Chondrocyte (in vitro differentiated cells): ENCODE results near the gene PLAAT4. TPM values are rescaled to one million over a fixed set of nuclear protein-coding genes. Genes with fewer than 3 reads are reported as not detected.
"Not testable (repeated sequence)": the region's sequence is repeated elsewhere in the genome, so short reads cannot be mapped to it uniquely, and the experiment has no call there.

Experiments
- DNase-seq: peaks from one replicate; pipeline ENCODE4 v3.0.0; 2021; ENCODE audit warnings: mixed read lengths, low spot score
- H3K27ac Mint-ChIP-seq: one replicate; pipeline ENCODE4 v1.8.0; 2021; ENCODE audit warnings: mild to moderate bottlenecking, moderate library complexity, mixed read lengths; ENCODE audit not compliant: unreplicated experiment
- H3K27me3 Mint-ChIP-seq: 2 replicates; pipeline ENCODE4 v1.8.0; 2021; ENCODE audit warnings: low read depth, mixed read lengths
- H3K36me3 Mint-ChIP-seq: 2 replicates; pipeline ENCODE4 v1.8.0; 2021; ENCODE audit warnings: low read depth, mixed read lengths
- H3K4me1 Mint-ChIP-seq: 2 replicates; pipeline ENCODE4 v1.8.0; 2021; ENCODE audit warnings: low read depth, mild to moderate bottlenecking, mixed read lengths
- H3K4me3 Mint-ChIP-seq: one replicate; pipeline ENCODE4 v1.8.0; 2021; ENCODE audit warnings: mild to moderate bottlenecking, moderate library complexity, mixed read lengths; ENCODE audit not compliant: unreplicated experiment
- H3K9me3 Mint-ChIP-seq: 2 replicates; pipeline ENCODE4 v1.8.0; 2021; ENCODE audit warnings: low read depth, mixed read lengths
- total RNA-seq: library from RNA; stranded (reverse); gene quantifications from 3 replicates; pipeline ENCODE4 v1.2.1, GENCODE V29; 2021
- TF ChIP-seq, protein P1 (sequence below): fragments of 200-600 bp; sonication (generic); IDR thresholded peaks from 2 replicates; pipeline ENCODE4 v1.5.0; 2021; ENCODE audit warnings: antibody characterized with exemption, mild to moderate bottlenecking, moderate library complexity

PLAAT4 gene
- total RNA-seq, 1 donor from 2014 or later = 1.8 TPM

DNA sequence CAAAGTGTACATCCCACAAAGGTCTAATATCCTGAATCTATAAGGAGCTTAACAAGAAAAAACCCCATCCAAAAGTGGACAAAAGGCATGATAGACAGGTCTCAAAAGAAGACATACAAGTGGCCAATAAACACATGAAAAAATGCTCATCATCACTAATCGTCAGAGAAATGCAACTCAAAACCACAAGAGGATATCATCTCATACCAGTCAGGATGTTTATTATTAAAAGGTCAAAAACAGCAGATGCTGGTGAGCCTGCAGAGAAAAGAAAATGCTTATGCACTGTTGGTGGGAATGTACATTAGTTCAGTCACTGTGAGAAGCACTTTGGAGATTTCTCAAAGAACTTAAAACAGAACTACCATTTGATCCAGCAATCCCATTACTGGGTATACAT, 18.1 kb upstream of the PLAAT4 start:
- peaks cover 2% of the 10 kb centered on the region for H3K9me3 Mint-ChIP-seq
- peaks cover 14% of the 10 kb centered on the region for H3K27me3 Mint-ChIP-seq
- DNase-seq = no peak
- no peak overlapping the region for H3K27ac Mint-ChIP-seq
- TF ChIP-seq, protein P1, sequence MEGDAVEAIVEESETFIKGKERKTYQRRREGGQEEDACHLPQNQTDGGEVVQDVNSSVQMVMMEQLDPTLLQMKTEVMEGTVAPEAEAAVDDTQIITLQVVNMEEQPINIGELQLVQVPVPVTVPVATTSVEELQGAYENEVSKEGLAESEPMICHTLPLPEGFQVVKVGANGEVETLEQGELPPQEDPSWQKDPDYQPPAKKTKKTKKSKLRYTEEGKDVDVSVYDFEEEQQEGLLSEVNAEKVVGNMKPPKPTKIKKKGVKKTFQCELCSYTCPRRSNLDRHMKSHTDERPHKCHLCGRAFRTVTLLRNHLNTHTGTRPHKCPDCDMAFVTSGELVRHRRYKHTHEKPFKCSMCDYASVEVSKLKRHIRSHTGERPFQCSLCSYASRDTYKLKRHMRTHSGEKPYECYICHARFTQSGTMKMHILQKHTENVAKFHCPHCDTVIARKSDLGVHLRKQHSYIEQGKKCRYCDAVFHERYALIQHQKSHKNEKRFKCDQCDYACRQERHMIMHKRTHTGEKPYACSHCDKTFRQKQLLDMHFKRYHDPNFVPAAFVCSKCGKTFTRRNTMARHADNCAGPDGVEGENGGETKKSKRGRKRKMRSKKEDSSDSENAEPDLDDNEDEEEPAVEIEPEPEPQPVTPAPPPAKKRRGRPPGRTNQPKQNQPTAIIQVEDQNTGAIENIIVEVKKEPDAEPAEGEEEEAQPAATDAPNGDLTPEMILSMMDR = no peak
- H3K36me3 Mint-ChIP-seq = peaks cover under 1% of the 10 kb centered on the region
- H3K4me3 Mint-ChIP-seq = no peak overlapping the region
- peaks cover 6% of the 10 kb centered on the region for H3K4me1 Mint-ChIP-seq

DNA sequence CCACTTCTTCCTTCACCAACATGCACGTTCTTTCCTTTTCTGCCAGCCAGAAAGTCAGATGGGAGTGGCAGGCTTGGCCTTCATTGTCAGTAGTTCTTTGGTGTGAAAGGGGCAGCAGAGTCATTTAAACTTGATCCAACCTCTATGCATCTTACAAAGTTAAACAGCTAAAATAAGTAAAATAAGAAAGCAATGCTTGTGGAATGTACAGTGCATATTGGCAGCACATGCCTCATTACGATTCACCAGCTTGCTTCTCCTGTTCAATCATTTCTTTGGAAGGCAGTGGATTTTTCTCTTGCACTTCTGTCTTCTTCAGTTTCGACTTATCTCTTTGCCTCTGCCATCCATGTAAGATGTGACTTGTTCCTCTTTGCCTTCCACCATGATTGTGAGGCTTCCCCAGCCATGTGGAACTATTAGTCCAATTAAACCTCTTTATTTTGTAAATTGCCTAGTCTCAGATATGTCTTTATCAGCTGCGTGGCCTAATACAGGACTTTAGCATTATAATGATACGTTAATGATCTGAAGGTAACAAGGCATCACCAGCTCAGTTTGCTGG, 15.9 kb upstream of the PLAAT4 start:
- Mint-ChIP-seq H3K9me3 (peaks cover 3% of the 10 kb centered on the region), H3K27me3 (peaks cover 22% of the 10 kb centered on the region), H3K27ac (no peak overlapping the region), H3K36me3 (peaks cover 2% of the 10 kb centered on the region), H3K4me3 (no peak overlapping the region), H3K4me1 (peaks cover 6% of the 10 kb centered on the region)
- no peak for DNase-seq
- TF ChIP-seq, protein P1 = no peak

DNA sequence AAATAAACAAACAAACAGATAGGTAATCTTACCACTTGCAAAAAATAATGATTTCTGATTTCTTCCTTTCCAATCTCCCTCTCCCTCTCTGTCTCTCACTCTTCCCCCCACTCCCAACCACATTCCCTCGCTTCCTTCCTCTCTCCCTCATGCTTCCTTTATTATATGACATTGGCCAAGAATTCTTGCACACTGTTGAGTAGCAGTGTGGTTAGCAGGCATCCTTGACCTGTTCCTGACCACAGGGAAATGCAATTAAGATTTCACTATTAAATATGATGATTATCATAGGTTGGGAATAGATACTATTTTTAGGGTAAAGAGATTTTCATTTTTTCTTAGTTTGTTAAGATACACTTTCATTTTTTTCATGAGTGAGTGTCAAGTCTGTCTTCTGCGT, 14.7 kb upstream of the PLAAT4 start:
- TF ChIP-seq, protein P1 = no peak
- no peak for DNase-seq
- Mint-ChIP-seq H3K9me3 (peaks cover 4% of the 10 kb centered on the region), H3K27me3 (peaks cover 25% of the 10 kb centered on the region), H3K4me1 (peaks cover 6% of the 10 kb centered on the region), H3K36me3 (peaks cover 2% of the 10 kb centered on the region), H3K27ac (no peak overlapping the region), H3K4me3 (no peak overlapping the region)

DNA sequence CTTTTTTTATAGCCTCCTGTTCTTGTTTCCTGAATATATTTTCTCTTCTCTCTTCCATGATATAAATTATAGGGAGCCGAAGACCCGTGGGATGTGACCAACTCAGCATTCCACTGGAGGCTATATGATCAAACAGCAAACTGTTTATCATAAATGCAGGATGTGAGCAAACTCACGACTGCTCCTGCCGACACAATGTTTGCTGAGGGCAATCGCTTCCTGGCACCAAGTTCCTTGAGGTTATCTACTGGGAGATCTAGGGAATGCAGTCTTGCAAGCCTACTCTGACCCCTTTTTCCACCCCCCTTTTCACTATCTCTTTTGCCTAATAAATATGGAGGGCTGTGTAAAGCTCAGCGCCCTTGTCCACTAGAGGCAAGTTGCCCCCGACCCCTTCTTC, 13.5 kb upstream of the PLAAT4 start:
- H3K36me3 Mint-ChIP-seq = peaks cover 2% of the 10 kb centered on the region
- peaks cover 6% of the 10 kb centered on the region for H3K4me1 Mint-ChIP-seq
- H3K27me3 Mint-ChIP-seq = peaks cover 27% of the 10 kb centered on the region
- peaks cover 4% of the 10 kb centered on the region for H3K9me3 Mint-ChIP-seq
- H3K4me3 Mint-ChIP-seq = no peak overlapping the region
- DNase-seq = no peak
- no peak overlapping the region for H3K27ac Mint-ChIP-seq
- TF ChIP-seq, protein P1 = no peak

DNA sequence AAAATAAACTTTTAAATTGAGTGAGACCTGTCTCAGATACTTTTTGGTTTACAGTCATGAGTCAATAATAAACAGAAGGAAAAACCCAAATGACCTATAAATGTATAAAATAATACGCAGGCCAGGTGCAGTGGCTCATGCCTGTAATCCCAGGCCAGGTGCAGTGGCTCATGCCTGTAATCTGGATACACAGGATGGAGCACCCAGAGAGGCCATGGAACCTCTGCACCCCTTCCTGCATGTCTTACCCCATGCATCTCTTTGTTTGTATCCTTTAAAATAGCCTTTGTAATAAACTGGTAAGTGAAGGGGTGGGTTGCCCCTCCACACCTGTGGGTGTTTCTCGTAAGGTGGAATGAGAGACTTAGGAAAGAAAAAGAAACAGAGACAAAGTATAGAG, 8.9 kb upstream of the PLAAT4 start:
- Mint-ChIP-seq H3K4me1 (peaks cover 3% of the 10 kb centered on the region), H3K9me3 (peaks cover 4% of the 10 kb centered on the region), H3K36me3 (peaks cover 2% of the 10 kb centered on the region), H3K4me3 (no peak overlapping the region), H3K27ac (no peak overlapping the region), H3K27me3 (peaks cover 41% of the 10 kb centered on the region)
- no peak for DNase-seq
- TF ChIP-seq, protein P1 = no peak

DNA sequence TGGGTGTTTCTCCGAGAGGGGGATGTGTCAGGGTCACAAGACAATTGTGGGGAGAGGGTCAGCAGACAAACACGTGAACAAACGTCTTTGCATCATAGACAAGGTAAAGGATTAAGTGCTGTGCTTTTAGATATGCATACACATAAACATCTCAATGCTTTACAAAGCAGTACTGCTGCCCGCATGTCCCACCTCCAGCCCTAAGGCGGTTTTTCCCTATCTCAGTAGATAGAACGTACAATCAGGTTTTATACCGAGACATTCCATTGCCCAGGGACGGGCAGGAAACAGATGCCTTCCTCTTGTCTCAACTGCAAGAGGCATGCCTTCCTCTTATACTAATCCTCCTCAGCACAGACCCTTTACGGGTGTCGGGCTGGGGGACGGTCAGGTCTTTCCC, 8.5 kb upstream of the PLAAT4 start:
- H3K4me1 Mint-ChIP-seq, H3K9me3 Mint-ChIP-seq, DNase-seq, H3K4me3 Mint-ChIP-seq, H3K36me3 Mint-ChIP-seq, H3K27ac Mint-ChIP-seq: not testable (repeated sequence)
- peaks cover 42% of the 10 kb centered on the region for H3K27me3 Mint-ChIP-seq

DNA sequence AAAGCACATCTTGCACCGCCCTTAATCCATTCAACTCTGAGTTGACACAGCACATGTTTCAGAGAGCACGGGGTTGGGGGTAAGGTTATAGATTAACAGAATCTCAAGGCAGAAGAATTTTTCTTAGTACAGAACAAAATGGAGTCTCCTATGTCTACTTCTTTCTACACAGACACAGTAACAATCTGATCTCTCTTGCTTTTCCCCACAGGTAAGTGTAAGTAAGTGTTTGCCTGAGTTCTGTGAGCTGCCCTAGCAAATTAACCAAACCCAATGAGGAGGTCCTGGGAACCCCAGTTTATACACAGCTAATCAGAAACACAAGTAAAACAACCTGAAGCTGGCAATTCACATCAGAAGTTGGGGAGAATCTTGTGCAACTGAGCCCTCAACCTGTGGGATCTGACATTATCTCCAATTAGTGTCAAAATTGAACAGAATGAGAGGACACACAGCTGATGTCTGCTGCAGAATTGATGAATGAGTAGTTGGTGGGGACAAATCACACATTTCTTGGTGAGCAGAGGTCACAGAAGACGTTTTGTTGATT, 7.8 kb upstream of the PLAAT4 start:
- H3K9me3 Mint-ChIP-seq, H3K27ac Mint-ChIP-seq, H3K4me1 Mint-ChIP-seq: not testable (repeated sequence)

DNA sequence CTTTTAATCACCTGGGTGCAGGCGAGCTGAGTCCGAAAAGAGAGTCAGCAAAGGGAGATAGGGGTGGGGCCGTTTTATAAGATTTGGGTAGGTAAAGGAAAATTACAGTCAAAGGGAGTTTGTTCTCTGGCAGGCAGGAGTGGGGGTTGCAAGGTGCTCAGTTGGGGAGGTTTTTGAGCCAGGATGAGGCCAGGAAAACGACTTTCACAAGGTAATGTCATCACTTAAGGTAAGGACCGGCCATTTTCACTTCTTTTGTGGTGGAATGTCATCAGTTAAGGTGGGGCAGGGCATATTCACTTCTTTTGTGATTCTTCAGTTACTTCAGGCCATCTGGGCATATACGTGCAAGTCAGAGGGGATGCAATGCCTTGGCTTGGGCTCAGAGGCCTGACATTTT, 7.2 kb upstream of the PLAAT4 start:
- H3K4me3 Mint-ChIP-seq = not testable (repeated sequence)
- peaks cover 43% of the 10 kb centered on the region for H3K27me3 Mint-ChIP-seq

More for the DNA sequence above, 7.8 kb upstream of the PLAAT4 start:
- H3K4me3 Mint-ChIP-seq, DNase-seq, H3K36me3 Mint-ChIP-seq: not testable (repeated sequence)
- H3K27me3 Mint-ChIP-seq = peaks cover 43% of the 10 kb centered on the region

More for the DNA sequence above, 7.2 kb upstream of the PLAAT4 start:
- not testable (repeated sequence) for H3K27ac Mint-ChIP-seq, H3K9me3 Mint-ChIP-seq, H3K36me3 Mint-ChIP-seq, H3K4me1 Mint-ChIP-seq, DNase-seq
